ENCODE results near the gene CDK2AP2.
"Not testable (repeated sequence)": the region's sequence is repeated elsewhere in the genome, so short reads cannot be mapped to it uniquely, and the experiment has no call there.

CDK2AP2 gene

GRCh38 chr11:67465530-67465929, 42.4 kb downstream of the CDK2AP2 start:
- DNase-seq, result not testable (repeated sequence)

GRCh38 chr11:67465189-67465510, 42.8 kb downstream of the CDK2AP2 start:
- no peak for DNase-seq

- peak; percentile 91 to 94 (median 93) for DNase-seq
Measured at GRCh38 chr11:67464411-67465188, 43.4 kb downstream of the CDK2AP2 start.

GRCh38 chr11:67463680-67464410, 44.1 kb downstream of the CDK2AP2 start:
- no peak for DNase-seq

- no peak for DNase-seq
Measured at GRCh38 chr11:67463186-67463585, 44.8 kb downstream of the CDK2AP2 start.

GRCh38 chr11:67458266-67458665, 49.7 kb downstream of the CDK2AP2 start:
- DNase-seq, result no peak

GRCh38 chr11:67457453-67457852, 50.5 kb downstream of the CDK2AP2 start:
- no peak for DNase-seq
